SK-N-SH treated with all-trans-retinoic acid at 6 μM for 48 hours (cell line): Measurements from ENCODE around the gene RER1.
"Not testable (repeated sequence)": the region's sequence is repeated elsewhere in the genome, so short reads cannot be mapped to it uniquely, and the experiment has no call there.

Source experiments
- ATAC-seq: fragments of 200-7000 bp; cut with Tn5 transposase; 3 replicates; pipeline ENCODE4 v1.9.1; 2020; ENCODE audit warnings: mild to moderate bottlenecking, moderate library complexity
- ARNTL ChIP-seq: fragments of 450-650 bp; formaldehyde crosslinking; IDR thresholded peaks from 2 replicates; pipeline ENCODE4 v1.5.0; 2020; ENCODE audit warnings: low read depth, mild to moderate bottlenecking, moderate library complexity, borderline replicate concordance
- BACH2 ChIP-seq: fragments of 250-450 bp; sonication (Bioruptor Pico); IDR thresholded peaks from 2 replicates; pipeline ENCODE4 v1.9.0; 2021; ENCODE audit warnings: mild to moderate bottlenecking, borderline replicate concordance
- CSDC2 ChIP-seq: fragments of 250-450 bp; sonication (Bioruptor Pico); IDR thresholded peaks from 2 replicates; pipeline ENCODE4 v1.5.0; 2020; ENCODE audit warnings: mild to moderate bottlenecking, moderate library complexity
- ESRRG ChIP-seq: fragments of 250-450 bp; sonication (Bioruptor Pico); IDR thresholded peaks from 2 replicates; pipeline ENCODE4 v1.6.1; 2021; ENCODE audit warnings: mild to moderate bottlenecking
- GLIS3 ChIP-seq: fragments of 250-450 bp; sonication (Bioruptor Pico); IDR thresholded peaks from 2 replicates; pipeline ENCODE4 v1.5.0; 2020; ENCODE audit warnings: mild to moderate bottlenecking, moderate library complexity
- ISL1 ChIP-seq: fragments of 250-450 bp; sonication (Bioruptor Pico); IDR thresholded peaks from 2 replicates; pipeline ENCODE4 v2.1.2; 2022; ENCODE audit warnings: mild to moderate bottlenecking, moderate library complexity
- POU6F1 ChIP-seq: fragments of 250-450 bp; sonication (Bioruptor Pico); IDR thresholded peaks from 2 replicates; pipeline ENCODE4 v1.8.0; 2021; ENCODE audit warnings: low read depth, mild to moderate bottlenecking, moderate library complexity, borderline replicate concordance
- RARB ChIP-seq: fragments of 250-450 bp; sonication (Bioruptor Pico); IDR thresholded peaks from 2 replicates; pipeline ENCODE4 v1.8.0; 2021; ENCODE audit warnings: mild to moderate bottlenecking, moderate library complexity
- SNAI2 ChIP-seq: fragments of 250-450 bp; sonication (Bioruptor Pico); IDR thresholded peaks from 2 replicates; pipeline ENCODE4 v1.5.0; 2020; ENCODE audit warnings: mild to moderate bottlenecking, moderate library complexity
- TCF4 ChIP-seq: fragments of 250-450 bp; sonication (Bioruptor Pico); IDR thresholded peaks from 2 replicates; pipeline ENCODE4 v1.8.0; 2021; ENCODE audit warnings: mild to moderate bottlenecking, moderate library complexity, borderline replicate concordance
- TOX ChIP-seq: fragments of 250-450 bp; sonication (Bioruptor Pico); IDR thresholded peaks from 2 replicates; pipeline ENCODE4 v1.8.0; 2021; ENCODE audit warnings: mild to moderate bottlenecking, moderate library complexity, borderline replicate concordance
- ZFP3 ChIP-seq: fragments of 250-450 bp; sonication (Bioruptor Pico); IDR thresholded peaks from 2 replicates; pipeline ENCODE4 v1.5.0; 2020; ENCODE audit warnings: mild to moderate bottlenecking, moderate library complexity
- ZFP30 ChIP-seq: fragments of 450-650 bp; formaldehyde crosslinking; IDR thresholded peaks from 2 replicates; pipeline ENCODE4 v1.5.0; 2022; ENCODE audit warnings: mild to moderate bottlenecking, moderate library complexity
- ZNF565 ChIP-seq: fragments of 450-650 bp; formaldehyde crosslinking; conservative IDR thresholded peaks from 2 replicates; pipeline ENCODE4 v1.5.0; 2020; ENCODE audit warnings: low read depth, mild to moderate bottlenecking, moderate library complexity
- ZNF70 ChIP-seq: fragments of 450-650 bp; formaldehyde crosslinking; IDR thresholded peaks from 2 replicates; pipeline ENCODE4 v1.5.0; 2020; ENCODE audit warnings: mild to moderate bottlenecking, moderate library complexity
- ZNF8 ChIP-seq: fragments of 450-650 bp; formaldehyde crosslinking; IDR thresholded peaks from 2 replicates; pipeline ENCODE4 v1.5.0; 2020; ENCODE audit warnings: mild to moderate bottlenecking, moderate library complexity
- TF ChIP-seq, protein P1 (sequence below): fragments of 250-450 bp; sonication (Bioruptor Pico); IDR thresholded peaks from 2 replicates; pipeline ENCODE4 v1.5.0; 2020; ENCODE audit warnings: mild to moderate bottlenecking, moderate library complexity
- TF ChIP-seq, protein P2 (sequence below): fragments of 250-450 bp; sonication (Bioruptor Pico); IDR thresholded peaks from 2 replicates; pipeline ENCODE4 v1.5.1; 2021; ENCODE audit warnings: mild to moderate bottlenecking, moderate library complexity
- TF ChIP-seq, protein P3 (sequence below): fragments of 250-450 bp; sonication (Bioruptor Pico); IDR thresholded peaks from 2 replicates; pipeline ENCODE4 v1.5.1; 2020; ENCODE audit warnings: low read depth, mild to moderate bottlenecking, moderate library complexity

RER1 gene

GRCh38 chr1:2438038-2438437, 46.4 kb downstream of the RER1 start:
- ATAC-seq = no peak
- TF ChIP-seq TOX (CRISPR knock-in tag) = no peak
- TF ChIP-seq BACH2 (CRISPR knock-in tag) = no peak
- TF ChIP-seq ARNTL (CRISPR knock-in tag) = no peak
- TF ChIP-seq, protein P1, sequence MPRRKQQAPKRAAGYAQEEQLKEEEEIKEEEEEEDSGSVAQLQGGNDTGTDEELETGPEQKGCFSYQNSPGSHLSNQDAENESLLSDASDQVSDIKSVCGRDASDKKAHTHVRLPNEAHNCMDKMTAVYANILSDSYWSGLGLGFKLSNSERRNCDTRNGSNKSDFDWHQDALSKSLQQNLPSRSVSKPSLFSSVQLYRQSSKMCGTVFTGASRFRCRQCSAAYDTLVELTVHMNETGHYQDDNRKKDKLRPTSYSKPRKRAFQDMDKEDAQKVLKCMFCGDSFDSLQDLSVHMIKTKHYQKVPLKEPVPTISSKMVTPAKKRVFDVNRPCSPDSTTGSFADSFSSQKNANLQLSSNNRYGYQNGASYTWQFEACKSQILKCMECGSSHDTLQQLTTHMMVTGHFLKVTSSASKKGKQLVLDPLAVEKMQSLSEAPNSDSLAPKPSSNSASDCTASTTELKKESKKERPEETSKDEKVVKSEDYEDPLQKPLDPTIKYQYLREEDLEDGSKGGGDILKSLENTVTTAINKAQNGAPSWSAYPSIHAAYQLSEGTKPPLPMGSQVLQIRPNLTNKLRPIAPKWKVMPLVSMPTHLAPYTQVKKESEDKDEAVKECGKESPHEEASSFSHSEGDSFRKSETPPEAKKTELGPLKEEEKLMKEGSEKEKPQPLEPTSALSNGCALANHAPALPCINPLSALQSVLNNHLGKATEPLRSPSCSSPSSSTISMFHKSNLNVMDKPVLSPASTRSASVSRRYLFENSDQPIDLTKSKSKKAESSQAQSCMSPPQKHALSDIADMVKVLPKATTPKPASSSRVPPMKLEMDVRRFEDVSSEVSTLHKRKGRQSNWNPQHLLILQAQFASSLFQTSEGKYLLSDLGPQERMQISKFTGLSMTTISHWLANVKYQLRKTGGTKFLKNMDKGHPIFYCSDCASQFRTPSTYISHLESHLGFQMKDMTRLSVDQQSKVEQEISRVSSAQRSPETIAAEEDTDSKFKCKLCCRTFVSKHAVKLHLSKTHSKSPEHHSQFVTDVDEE (CRISPR knock-in tag) = no peak
- no peak for TF ChIP-seq ESRRG (CRISPR knock-in tag)
- TF ChIP-seq SNAI2 (CRISPR knock-in tag) = no peak
- TF ChIP-seq TCF4 (CRISPR knock-in tag) = no peak
- no peak for TF ChIP-seq ISL1 (CRISPR knock-in tag)
- no peak for TF ChIP-seq ZNF8 (CRISPR knock-in tag)
- TF ChIP-seq, protein P2, sequence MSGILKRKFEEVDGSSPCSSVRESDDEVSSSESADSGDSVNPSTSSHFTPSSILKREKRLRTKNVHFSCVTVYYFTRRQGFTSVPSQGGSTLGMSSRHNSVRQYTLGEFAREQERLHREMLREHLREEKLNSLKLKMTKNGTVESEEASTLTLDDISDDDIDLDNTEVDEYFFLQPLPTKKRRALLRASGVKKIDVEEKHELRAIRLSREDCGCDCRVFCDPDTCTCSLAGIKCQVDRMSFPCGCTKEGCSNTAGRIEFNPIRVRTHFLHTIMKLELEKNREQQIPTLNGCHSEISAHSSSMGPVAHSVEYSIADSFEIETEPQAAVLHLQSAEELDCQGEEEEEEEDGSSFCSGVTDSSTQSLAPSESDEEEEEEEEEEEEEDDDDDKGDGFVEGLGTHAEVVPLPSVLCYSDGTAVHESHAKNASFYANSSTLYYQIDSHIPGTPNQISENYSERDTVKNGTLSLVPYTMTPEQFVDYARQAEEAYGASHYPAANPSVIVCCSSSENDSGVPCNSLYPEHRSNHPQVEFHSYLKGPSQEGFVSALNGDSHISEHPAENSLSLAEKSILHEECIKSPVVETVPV = no peak

DNA sequence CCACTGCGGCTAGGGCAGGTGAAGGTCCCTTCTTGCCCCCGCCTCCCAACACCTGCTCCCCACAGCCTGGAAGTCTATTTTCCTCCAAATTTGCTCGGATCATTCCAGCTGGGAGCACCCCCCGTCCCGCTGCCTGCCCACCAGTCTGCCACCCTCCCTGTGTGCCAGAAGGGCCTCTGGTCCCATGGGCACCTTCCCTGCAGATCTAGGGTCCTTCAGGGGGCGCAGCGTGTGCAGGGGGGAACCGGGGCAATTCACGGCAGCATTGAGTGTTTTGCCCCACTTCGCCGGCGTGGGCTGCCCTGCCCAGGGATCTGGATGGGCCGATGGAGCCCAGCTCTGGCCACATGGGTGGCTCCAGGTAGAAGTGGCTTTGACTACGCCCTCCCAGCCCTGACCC, 47.0 kb downstream of the RER1 start:
- TF ChIP-seq RARB (CRISPR knock-in tag) (no peak), CSDC2 (CRISPR knock-in tag) (no peak), ZNF565 (CRISPR knock-in tag) (no peak), ZNF70 (CRISPR knock-in tag) (no peak), ISL1 (CRISPR knock-in tag) (no peak), ZFP3 (no peak), POU6F1 (no peak), ZFP30 (CRISPR knock-in tag) (no peak), GLIS3 (no peak), ZNF8 (CRISPR knock-in tag) (no peak)
- TF ChIP-seq, protein P1 (CRISPR knock-in tag) = no peak
- ATAC-seq = no peak

DNA sequence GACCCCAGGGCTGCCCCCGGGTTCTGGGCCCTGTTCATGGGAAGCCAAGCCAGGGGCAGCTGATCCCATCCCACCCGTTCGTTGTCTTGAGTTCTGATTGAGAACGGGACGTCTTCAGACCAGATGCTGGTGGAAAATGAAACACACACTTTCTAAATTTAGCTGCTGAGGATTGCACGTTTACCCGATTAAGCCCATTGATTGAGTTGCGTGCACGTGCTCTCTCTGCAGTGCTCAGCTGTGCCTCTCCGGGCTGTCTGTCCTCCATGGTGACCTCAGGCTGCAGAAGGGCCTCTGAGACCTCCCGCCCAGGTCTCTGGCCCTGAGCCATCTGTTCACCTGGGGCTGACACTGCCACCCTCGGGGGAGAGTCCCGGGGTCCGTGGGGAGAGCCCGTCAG, 47.7 kb downstream of the RER1 start:
- TF ChIP-seq POU6F1 = no peak
- TF ChIP-seq, protein P3, sequence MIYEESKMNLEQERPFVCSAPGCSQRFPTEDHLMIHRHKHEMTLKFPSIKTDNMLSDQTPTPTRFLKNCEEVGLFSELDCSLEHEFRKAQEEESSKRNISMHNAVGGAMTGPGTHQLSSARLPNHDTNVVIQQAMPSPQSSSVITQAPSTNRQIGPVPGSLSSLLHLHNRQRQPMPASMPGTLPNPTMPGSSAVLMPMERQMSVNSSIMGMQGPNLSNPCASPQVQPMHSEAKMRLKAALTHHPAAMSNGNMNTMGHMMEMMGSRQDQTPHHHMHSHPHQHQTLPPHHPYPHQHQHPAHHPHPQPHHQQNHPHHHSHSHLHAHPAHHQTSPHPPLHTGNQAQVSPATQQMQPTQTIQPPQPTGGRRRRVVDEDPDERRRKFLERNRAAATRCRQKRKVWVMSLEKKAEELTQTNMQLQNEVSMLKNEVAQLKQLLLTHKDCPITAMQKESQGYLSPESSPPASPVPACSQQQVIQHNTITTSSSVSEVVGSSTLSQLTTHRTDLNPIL (CRISPR knock-in tag) = no peak
- ATAC-seq = no peak

DNA sequence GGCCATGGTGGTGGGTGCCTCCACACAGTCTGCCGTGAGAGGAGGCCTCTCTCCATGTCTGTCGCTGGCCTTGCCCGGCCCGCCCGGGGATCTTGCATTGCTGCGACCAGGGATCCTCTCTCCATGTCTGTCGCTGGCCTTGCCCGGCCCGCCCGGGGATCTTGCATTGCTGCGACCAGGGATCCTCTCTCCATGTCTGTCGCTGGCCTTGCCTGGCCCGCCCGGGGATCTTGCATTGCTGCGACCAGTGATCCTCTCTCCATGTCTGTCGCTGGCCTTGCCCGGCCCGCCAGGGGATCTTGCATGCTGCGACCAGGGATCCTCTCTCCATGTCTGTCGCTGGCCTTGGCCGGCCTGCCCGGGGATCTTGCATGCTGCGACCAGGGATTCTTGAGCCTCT, 48.7 kb downstream of the RER1 start:
- not testable (repeated sequence) for ATAC-seq
